Fibroblast of pulmonary artery (primary cell): ENCODE results near the gene TREM2.

Experiments
- DNase-seq: peaks from one replicate; pipeline ENCODE4 v3.0.0-alpha.2; 2010; ENCODE audit warnings: low read depth
- H3K4me3 ChIP-seq: replicated peaks from 2 replicates; pipeline ENCODE4 v1.5.1; 2011; ENCODE audit warnings: low read depth, mild to moderate bottlenecking, control low read depth, low read length, moderate library complexity
- CTCF ChIP-seq: IDR thresholded peaks from 2 replicates; pipeline ENCODE4 v1.5.1; 2011; ENCODE audit warnings: mild to moderate bottlenecking, control low read depth, low read length, inconsistent platforms; ENCODE audit errors: missing control alignments

TREM2 gene

DNA sequence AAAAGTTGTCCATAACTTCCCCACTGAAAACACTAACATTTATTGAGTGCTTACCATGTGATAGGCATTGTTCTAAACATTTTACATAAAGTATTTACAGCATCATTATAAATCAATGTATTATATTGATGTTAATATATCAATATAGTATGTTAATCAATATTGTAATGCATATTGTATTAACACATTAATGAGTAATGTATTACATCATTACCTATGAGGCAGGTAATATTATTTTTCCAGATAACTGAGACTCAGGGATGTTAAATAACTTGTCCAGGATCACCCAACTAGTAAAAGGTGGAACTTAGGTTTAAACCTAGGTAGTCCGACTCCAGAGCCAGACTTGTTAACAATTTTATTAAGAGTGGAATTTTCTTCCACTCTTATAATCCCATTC is 12.2 kb upstream of the TREM2 start:
- TF ChIP-seq CTCF: no peak
- H3K4me3 ChIP-seq: no peak overlapping the region
- DNase-seq: no peak

- no peak for TF ChIP-seq CTCF
- no peak for DNase-seq
- H3K4me3 ChIP-seq: no peak overlapping the region
These were observed 11.7 kb upstream of the TREM2 start for GRCh38 chr6:41174610-41175009.

GRCh38 chr6:41171908-41172307 is 9.0 kb upstream of the TREM2 start:
- no peak overlapping the region for H3K4me3 ChIP-seq
- no peak for DNase-seq
- TF ChIP-seq CTCF: no peak

DNA sequence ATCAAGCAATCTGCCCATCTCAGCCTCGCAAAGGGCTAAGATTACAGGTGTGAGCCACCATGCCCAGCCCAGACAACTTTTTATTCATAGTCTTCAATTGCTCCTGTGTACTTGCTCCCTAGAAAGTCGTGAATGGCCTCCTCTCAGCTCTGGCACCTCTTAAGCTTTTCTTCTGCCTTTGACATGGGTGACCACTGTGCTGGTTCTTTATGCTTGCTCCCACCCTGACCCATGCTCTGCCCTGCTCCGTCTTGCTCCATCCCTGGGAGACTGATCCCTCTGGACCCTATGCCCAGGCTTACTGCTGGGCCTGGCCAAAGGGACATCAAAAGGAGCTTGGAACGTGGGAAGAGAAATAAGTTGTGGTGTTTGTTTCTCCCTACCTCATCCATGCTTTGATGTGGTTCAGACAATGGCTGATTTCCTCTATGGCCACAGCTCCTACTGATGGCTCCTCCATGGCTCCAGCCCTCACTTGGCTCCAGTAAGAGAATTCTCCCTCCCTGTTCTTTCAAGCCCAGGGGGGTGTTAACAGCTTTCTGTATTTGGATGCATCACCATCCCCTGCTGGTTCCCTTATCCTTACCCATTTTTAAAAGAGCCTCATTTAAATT is 7.7 kb upstream of the TREM2 start:
- TF ChIP-seq CTCF: no peak
- DNase-seq: no peak

DNA sequence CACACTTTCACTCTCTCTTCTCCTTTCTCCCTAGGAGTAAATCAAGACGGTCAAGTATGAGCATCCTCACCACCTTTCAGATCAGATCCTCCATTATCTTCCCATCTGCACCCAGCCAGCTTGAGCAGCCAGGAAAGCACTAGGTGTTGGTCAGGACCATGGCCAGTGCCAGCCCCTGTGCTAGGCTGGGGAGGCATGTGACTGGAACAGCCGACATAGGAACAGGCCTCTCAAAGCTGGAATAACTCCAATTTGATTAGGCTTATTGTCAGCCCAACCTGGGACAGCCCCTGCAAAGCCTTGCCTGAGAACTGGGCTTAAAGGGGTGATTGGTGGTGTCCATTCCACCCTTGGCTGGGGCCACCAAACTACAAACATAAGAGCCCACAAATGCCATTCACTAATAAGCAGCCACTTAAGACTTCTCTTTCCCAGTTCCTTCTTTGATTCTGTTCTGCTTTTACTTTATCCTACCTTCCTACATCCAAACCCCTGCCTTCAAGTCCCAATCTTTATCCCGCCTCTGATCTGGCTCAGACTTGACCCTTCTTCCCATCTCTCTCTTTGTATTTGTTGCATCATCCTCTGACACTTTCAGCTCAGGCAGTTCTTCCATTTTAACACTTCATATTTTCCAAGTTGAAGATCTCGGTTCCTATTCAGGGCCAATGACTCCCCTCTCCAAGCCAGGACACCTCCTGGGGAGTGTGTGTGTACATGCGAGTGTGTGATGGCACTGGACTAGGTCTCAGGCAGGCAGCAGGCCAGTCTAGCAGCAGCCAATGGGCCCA is 4.5 kb upstream of the TREM2 start:
- peak; percentile 20 for DNase-seq
- TF ChIP-seq CTCF: no peak
- no peak overlapping the region for H3K4me3 ChIP-seq

More for the DNA sequence above, 7.7 kb upstream of the TREM2 start:
- no peak overlapping the region for H3K4me3 ChIP-seq

DNA sequence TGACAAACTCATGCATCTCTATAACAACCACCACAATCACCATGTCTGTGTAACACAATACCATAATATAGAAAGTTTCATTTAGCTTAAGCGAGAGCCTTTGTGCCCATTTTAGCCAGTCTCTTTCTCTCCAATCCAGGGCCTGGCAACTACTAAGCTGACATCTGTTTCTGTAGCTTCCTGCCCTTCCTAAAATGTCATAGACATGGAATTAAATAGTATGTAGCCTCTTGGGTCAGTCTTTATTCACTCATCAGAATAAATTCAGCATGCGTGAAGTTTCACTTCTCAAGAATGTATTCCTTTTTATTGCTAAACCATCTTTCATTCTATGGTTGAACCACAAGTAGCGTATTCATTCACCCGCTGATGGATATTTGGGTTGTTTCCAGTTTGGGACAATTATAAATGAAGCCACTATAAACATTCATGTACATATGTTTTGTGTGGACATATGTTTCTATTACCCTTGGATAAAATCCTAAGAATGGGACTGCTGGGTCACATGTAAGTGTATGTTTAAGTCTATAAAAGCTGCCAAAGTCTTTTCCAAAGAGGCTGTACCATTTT is 1.7 kb upstream of the TREM2 start:
- no peak overlapping the region for H3K4me3 ChIP-seq
- DNase-seq: no peak
- TF ChIP-seq CTCF: no peak
